Brain pericyte (primary cell): ENCODE results near the gene PFKFB1.

Source experiments
- DNase-seq: peaks from one replicate; pipeline ENCODE4 v3.0.0-alpha.2; 2012; ENCODE audit warnings: low read depth, low spot score

The PFKFB1 gene

DNA sequence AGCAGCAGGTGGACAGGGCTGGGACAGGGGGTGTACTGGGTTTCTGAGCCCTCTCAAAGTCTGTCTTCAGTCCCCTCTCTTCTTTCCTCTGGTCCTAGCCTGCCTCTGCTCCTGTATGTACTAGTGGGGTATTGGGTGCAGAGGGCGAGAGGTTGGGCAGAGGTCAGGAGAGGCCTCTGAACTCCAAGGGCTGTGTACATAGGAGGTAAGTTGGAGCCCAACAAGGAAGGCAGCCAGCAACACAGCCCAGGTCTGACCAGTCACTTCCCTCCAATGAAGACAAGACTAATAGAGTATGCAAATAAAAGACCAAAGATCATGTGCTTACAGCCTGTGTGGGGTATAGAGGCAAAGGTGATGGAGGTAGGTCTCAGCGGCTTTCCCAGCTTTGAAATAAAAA is at the start of gene PFKFB1:
Gene PFKFB1, minus strand, starts transcription at position 90 of the 400 bp plus-strand sequence. CDS start 181 bp downstream, outside the sequence.
- DNase-seq, result no peak

DNA sequence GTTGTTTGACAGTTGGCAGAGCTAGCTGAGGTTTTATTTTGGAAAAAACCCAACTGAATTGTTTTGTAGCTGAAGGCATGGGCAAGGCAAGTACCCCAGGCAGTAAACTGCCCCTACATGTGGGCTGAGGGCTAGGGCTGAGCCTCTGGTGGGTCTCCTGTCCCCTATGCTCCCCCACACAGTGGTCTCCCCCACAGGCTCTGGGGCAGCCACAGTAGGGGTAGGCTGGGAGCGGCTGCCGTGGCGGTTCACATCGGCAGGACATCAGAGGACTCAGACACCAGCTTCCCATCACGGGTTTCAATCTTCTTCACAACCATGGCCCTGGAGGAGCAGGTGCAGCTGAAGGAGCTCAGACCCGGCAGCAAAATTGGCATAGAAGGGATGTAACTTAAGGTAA is 47.5 kb upstream of the PFKFB1 start:
- DNase-seq, result no peak

DNA sequence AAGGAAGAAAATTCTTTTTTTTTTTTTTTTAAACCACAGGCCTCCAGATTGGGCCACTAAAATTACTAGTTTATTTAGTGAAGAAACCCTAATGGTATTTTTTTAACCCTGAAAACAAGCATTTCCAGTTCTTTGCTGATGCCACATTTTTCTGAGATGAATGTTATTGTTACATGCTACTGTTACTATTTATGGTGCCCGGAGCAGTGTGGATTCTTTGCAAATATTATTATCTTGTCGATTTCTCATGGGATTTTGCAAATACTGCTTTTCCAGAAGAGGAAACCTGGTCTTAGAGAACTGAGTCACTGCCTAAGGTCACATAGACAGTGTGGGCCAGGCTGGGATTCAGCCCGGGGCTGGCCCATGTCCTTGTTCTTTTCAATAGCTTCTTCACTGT is 45.5 kb upstream of the PFKFB1 start:
- peak; percentile 3 for DNase-seq

GRCh38 chrX:55033429-55033828 is 39.4 kb upstream of the PFKFB1 start:
- DNase-seq, result no peak

GRCh38 chrX:55030271-55031205 is 36.5 kb upstream of the PFKFB1 start, which contains the start of gene ALAS2:
TSS of gene ALAS2 (minus strand) at chrX:55030977. CDS start at chrX:55026000, 4,977 bp downstream.
- DNase-seq, result no peak

DNA sequence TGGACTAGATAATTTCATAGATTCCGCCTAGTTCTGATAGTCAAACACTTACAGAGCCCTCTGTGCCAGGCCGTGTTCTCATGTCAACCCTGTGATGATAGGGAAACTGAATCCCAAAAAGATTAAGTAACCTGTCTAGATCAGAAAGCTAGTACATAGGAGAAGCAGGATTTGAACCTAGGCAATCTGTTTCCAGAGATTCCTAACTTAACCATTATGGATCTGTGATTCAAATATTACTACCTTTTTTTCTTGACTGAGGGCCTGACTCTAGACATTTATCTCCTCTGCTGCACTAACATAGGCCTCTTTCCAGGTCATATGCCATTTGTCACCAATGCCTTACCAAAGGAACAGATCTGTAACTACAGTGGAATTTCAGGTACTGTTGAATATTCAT is 35.3 kb upstream of the PFKFB1 start:
- DNase-seq, result no peak

- no peak for DNase-seq
These were observed 34.6 kb upstream of the PFKFB1 start for GRCh38 chrX:55028611-55029010.

GRCh38 chrX:55028040-55028439 is 34.1 kb upstream of the PFKFB1 start:
- DNase-seq, result no peak

DNA sequence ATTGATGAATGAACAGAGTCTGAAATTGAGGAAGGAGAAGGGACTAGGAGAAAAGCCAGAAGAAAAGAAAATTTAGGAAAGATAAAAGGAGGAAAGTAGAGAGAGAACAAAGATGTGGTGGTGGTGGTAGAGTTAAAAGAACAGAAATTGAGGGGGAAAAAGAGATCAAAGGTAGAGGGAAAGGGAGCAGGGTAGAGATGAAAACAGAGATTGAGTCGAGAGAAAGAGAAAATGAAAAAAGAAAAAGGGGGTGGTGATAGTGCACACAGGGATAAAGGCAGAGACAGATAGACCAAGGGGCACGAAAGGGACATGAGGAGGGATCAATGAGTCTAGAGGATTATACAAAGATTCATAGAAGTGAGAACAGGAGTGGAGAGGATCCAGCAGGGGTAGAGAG is 32.9 kb upstream of the PFKFB1 start:
- no peak for DNase-seq

DNA sequence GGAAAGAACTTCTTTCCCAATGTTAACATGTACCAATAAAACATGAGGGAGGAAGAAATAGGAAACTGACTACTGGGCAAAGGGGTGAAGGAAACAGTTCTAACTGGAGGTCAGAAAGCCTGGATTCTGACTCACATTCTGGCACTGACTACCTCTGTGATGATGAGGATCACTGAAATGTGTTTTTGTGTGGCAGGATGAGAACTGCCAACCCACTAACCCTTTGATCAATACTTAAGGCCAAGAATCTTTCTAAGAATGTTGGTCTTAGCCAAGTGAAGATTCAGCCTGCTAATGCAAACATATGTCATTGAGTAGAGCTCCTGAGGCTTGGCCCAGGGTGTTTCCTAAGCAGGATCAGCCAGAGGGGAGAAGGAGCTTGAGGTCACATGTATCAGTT is 32.2 kb upstream of the PFKFB1 start:
- DNase-seq, result no peak

DNA sequence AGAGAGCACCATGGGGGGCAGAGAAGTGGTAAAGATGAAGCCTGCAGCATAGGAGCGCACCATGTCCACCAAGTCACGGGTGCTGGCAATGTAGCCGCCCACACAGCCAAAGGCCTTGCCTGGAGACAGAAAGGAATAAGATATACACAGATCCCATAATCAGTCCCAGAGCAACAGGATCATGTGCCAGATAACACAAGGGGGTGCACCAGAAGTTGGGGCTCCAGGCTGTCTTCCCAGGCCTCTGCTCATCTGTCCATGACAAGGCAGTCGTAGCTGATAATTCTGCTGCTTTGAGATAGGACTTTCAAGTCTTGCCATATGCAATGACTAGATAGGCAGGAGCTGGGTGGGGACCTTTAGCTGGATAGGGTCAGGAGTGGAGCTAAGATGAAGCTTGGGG is 20.9 kb upstream of the PFKFB1 start:
- DNase-seq, result no peak

DNA sequence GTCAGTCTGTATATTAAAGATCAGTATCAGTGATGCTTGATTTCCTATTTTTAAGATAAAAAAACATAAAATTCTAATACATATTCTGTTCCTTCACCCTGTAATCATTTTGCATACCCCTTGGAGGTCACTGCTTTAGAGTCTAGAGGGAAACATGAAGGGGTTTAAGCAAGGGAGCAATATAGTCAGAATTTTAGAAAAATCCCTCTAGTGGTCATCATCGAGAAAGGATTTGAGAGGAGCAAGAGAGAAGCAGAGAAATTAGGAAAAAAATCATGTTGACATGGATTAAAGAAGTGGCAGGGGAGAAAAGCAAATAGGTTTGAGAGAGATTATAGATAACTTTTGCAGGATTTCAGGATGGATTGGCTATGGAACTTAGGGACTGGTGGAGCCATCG is 17.3 kb upstream of the PFKFB1 start:
- no peak for DNase-seq

- no peak for DNase-seq
These were observed 14.8 kb upstream of the PFKFB1 start for GRCh38 chrX:55008571-55009358.

DNA sequence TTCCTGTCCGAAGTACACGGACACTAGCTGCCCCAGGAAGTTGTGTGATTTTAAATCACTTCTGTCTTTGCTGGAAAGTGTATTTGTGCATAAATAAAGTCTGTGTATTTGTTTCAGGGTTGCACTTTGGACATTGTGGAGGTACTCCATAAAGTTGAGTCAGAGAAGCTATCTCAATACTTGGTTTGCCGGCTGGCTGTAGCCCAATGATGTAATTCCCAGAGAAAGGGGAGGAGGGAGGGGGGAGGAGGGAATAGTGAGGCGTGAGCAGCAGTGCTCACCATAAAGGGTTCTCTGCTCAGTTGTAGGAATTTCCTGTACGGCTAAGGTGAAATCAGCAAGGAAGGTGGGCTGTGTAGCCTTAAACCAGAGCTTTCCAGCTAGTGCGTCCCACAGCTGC is 13.7 kb upstream of the PFKFB1 start:
- no peak for DNase-seq

DNA sequence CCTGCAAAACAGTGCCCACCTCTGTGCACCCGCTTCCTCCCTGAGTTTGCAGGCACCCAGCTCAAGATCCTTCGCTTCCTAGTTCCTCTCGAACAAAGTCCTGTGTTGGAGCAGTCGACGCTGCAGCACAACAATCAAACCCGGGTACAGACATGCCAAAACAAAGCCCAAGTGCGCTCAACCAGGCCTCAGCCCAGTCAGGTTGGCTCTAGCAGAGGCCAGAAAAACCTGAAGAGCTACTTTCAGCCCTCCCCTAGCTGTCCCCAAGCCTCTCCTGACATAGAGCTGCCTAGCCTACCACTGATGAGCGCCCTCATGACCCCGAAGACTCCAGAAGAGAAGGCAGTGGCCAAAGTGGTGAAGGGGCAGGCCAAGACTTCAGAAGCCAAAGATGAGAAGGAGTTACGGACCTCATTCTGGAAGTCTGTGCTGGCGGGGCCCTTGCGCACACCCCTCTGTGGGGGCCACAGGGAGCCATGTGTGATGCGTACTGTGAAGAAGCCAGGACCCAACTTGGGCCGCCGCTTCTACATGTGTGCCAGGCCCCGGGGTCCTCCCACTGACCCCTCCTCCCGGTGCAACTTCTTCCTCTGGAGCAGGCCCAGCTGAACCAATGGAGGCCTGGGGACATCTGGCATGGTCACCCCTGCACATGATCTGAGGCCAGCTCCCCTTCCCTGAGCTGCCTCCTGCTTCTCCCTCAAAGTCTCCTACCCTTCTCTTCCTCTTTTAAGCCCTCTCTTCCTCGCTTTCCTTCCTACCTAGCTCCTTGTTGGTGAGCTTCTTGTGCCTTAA is 13.0 kb upstream of the PFKFB1 start:
- no peak for DNase-seq

GRCh38 chrX:55005256-55005655 is 11.3 kb upstream of the PFKFB1 start:
- DNase-seq, result no peak

DNA sequence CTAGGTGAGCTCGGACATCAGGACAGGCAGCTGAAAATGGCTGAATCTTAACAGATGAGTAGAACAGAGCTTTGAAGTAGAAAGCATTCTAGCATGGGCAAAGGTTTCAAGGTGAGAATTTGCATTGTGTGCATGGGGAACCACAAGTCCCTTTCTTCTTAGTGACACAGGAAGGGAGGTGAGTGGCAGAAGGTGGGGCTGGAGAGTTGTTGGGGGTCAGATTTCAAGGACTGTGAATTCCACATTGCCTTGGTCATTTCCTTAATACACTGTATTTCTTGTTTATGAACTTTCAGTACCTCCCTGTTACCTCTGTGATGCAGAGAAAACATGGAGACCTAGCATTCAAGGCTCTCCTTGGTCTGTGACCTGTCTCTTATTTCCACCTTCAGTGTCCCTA is 10.2 kb upstream of the PFKFB1 start:
- no peak for DNase-seq

DNA sequence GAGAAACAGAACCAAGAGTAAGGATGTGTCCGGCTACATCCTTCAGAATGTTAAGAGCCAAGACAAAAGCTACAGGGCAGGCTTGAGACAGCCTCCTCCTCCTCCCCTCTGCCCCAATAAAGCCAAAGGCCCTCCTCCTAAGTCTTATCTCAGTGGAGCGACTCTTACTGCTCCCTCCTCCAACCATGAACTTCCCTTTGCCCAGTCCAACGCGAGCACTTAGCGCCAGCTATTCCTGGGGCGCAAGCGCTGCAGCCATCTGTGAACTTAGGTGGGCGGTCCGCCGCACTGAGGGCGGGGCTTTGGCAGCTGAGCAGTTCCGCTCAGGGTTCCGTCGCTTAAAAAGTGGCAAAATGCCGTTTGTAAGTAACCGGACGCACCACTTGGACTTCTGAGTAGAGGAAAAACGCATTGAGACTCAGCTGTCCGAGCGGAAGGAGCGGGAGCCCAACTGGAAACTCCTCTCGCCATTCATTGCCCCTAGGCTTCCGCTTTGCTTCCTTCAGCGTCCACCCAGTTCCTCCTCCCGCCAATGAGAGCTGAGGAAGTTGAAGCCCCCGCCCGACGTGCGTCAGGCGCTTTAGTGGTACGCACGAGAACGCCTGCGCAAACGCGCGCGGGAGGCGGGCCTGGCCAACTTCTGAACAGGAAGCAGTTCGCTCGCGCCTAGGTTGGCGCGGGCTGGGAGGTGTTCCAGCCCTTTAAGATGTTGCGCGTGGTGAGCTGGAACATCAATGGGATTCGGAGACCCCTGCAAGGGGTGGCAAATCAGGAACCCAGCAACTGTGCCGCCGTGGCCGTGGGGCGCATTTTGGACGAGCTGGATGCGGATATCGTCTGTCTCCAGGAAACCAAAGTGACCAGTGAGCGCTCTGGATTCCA is 6.0 kb upstream of the PFKFB1 start, which contains the start of gene APEX2:
Gene APEX2, plus strand, starts transcription at position 647 of the 882 bp plus-strand sequence. Its CDS starts 60 bp downstream, at position 707.
- peak; percentile 83 for DNase-seq

DNA sequence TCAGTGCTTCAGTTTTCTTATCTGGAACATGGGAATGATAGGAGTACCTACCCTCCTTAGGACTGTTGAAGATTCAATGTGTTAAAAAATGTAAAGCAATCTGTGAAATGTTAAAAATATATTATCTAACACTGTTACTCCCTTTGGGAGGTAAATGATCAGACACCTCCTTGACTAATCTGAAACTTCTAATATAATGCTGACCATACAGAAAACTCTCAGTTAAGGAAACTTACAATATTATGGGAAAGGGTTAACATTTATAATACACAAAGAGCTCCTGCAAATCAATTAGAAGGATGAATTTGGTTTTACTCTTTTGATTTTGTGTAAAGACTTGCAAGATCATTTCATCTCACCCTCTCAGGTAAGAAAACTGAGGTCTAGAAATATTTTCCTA is 1.6 kb upstream of the PFKFB1 start:
- no peak for DNase-seq

GRCh38 chrX:54994668-54995351 is 822 bp upstream of the PFKFB1 start:
- no peak for DNase-seq
